Breast epithelium (tissue), 3 donors: ENCODE measurements around the gene ZSWIM8.

Experiments used
- CTCF ChIP-seq, 3 donors: fragments of 450-650 bp; IDR thresholded peaks; one replicate each; pipeline ENCODE4 v1.5.1; 2016 to 2017; ENCODE audit warnings: antibody characterized with exemption in 3 of 3, mild to moderate bottlenecking in 3 of 3, moderate library complexity in 3 of 3
- POLR2A ChIP-seq: fragments of 450-650 bp; IDR thresholded peaks from one replicate; pipeline ENCODE4 v1.6.1; 2016; ENCODE audit warnings: antibody characterized with exemption, mild to moderate bottlenecking, moderate library complexity
- POLR2AphosphoS5 ChIP-seq, 3 donors: sonication (generic); formaldehyde crosslinking; IDR thresholded peaks; one replicate each; pipeline ENCODE4 v1.6.1; 2017; ENCODE audit warnings: antibody characterized with exemption in 3 of 3

- TF ChIP-seq POLR2A (no peak), POLR2AphosphoS5 (IDR thresholded peaks at IDR 0.05) (no peak), CTCF (IDR thresholded peaks at IDR 0.05) (no peak)
Observed at GRCh38 chr10:73798927-73799560, 13.6 kb downstream of the ZSWIM8 start.
